HG03457 (cell line): ENCODE data around the gene CRTC2.
"Not testable (repeated sequence)": the region's sequence is repeated elsewhere in the genome, so short reads cannot be mapped to it uniquely, and the experiment has no call there.

Experiments used
- ATAC-seq: cut with Tn5 transposase; IDR thresholded peaks from one replicate; pipeline ENCODE4 v1.9.1; 2021; ENCODE audit warnings: moderate number of reproducible peaks; ENCODE audit not compliant: unreplicated experiment

Gene CRTC2, protein sequence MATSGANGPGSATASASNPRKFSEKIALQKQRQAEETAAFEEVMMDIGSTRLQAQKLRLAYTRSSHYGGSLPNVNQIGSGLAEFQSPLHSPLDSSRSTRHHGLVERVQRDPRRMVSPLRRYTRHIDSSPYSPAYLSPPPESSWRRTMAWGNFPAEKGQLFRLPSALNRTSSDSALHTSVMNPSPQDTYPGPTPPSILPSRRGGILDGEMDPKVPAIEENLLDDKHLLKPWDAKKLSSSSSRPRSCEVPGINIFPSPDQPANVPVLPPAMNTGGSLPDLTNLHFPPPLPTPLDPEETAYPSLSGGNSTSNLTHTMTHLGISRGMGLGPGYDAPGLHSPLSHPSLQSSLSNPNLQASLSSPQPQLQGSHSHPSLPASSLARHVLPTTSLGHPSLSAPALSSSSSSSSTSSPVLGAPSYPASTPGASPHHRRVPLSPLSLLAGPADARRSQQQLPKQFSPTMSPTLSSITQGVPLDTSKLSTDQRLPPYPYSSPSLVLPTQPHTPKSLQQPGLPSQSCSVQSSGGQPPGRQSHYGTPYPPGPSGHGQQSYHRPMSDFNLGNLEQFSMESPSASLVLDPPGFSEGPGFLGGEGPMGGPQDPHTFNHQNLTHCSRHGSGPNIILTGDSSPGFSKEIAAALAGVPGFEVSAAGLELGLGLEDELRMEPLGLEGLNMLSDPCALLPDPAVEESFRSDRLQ

DNA sequence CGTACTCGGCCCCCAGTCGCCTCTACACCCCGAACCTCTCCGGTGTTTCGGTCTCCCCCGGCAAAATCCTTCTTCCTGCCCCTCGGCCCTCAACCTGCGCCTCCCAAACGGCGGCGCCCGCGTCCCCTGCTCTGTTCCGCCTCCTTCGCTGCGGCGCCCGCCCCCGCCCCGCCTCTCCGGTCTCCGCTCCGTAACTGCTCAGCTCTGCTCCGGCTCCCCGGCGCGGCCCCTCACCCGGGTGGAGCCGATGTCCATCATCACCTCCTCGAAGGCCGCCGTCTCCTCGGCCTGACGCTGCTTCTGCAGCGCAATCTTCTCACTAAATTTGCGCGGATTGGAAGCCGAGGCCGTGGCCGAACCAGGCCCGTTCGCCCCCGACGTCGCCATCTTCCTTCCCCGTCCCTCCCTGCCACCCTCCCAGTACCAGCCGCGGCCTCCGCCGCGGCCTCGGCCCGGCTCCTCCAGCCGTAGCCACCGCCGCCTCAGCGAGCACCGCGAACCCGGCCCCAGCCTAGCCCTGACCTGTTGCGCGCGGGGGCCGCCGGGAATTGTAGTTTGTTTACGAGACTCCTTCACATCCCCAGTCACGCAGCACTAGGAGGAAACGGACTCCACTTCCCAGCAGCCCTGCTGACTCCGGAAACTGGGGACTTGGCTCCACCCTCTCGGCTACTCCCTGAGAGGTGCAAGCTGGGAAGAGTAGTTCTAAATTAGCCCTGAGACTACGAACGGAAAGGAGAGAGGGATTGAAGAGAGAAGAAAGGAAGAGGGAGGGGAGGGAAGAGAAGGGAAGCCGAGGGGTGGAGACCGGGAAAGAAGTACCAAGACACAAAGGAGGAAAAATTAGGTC lies at the start of gene CRTC2:
CRTC2 (minus strand) TSS at position 502 of the 850 bp plus-strand sequence; CDS start at position 387, 115 bp downstream.
- peak; percentile 58 for ATAC-seq

DNA sequence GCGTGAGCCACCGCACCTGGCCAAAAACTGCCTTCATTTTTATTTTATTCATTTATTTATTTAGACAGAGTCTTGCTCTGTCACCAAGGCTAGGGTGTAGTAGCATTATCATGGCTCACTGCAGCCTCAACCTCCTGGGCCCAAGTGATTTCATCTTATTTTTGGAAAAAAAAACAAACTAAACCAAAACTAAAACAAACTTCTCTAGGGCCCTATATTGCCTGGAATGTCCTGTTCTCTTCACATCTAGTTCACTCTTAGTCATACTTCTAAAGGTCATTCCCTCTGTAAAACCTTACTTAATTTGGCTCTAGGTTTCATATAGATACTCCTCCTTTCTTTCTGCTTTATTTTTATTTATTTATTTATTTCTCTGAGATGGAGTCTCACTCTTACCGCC lies 47.7 kb upstream of the CRTC2 start:
- no peak for ATAC-seq

DNA sequence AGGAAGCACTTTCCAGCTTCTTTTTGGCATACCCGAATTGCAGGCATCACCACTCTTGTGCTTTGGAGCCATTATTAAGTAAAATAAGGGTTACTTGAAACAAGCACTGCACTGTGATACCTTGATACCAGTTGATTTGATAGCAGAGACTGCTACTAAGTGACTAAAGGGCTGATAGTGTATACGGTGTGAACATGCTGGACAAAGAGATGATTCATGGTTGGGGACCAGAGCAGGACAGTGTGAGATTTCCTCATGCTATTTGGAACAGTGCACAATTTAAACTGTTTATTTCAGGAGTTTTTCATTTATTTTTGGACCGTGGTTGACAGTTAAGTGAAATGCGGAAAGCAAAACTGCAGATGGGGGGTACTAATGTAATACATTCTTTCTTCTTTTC lies 42.0 kb upstream of the CRTC2 start:
- ATAC-seq = no peak

DNA sequence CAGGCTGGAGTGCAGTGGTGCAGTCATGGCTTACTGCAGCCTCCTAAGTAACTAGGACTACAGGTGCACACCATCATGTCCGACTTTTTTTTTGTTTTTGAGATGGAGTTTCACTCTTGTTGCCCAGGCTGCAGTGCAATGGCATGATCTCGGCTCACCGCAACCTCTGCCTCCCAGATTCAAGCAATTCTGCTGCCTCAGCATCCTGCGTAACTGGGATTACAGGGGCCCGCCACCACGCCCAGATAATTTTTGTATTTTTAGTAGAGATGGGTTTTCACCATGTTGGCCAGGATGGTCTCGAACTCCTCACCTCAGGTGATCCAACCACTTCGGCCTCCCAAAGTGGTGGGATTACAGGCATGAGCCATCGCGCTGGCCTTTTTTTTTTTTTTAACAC lies 38.5 kb upstream of the CRTC2 start:
- not testable (repeated sequence) for ATAC-seq

DNA sequence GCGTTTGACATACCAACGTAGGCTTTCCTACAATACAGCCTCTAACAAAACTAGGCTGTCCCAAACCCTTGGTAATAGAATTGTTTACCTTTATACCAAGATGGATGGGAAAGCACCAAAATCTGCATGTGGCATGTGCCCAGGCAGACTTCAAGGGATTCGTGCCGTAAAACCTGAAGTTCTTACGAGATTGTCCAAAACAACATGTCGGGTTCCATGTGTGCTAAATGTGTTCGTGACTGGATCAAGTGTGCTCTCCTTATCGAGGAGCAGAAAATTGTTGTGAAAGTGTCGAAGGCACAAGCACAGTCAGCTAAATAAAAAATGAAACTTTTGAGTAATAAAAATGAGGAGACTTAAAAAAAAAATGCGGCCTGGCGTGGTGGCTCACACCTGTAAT lies 37.2 kb upstream of the CRTC2 start:
- ATAC-seq = no peak

DNA sequence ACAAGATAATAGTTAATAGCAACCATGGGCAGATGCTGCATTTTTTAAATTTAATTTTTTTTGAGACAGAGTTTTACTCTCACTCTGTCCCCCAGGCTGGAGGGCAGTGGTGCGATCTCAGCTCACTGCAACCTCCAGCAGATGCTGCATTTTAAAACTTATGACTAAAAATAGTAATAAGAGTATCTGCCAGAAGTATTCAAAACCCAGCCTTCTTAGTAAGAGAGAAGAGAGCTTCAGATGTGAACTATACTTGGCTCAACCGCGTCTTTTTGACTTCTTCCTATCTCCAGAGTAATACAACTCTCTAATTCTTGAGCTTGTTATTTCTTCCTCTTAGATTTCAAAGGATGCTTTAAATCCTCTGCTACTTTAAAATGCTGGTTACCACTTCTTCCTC lies 36.8 kb upstream of the CRTC2 start:
- no peak for ATAC-seq

DNA sequence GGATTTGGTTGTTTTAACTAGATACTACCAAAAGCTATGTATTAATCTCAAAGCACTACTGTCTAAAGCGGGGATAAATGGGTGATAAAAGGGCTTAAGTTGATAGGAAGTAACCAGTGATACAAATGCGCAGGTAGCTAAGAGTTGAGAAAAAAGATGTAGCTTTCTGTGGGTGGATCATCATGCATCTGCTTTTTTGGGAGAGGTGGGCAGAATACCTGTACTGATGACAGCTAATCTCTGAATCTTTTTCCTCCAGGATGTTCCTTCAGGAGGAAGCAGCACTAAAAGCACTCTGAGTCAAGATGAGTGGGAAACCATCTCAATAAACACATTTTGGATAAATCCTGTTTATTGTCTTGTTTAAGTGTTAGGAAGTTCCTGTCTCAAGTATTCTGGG lies 33.4 kb upstream of the CRTC2 start:
- ATAC-seq = no peak

DNA sequence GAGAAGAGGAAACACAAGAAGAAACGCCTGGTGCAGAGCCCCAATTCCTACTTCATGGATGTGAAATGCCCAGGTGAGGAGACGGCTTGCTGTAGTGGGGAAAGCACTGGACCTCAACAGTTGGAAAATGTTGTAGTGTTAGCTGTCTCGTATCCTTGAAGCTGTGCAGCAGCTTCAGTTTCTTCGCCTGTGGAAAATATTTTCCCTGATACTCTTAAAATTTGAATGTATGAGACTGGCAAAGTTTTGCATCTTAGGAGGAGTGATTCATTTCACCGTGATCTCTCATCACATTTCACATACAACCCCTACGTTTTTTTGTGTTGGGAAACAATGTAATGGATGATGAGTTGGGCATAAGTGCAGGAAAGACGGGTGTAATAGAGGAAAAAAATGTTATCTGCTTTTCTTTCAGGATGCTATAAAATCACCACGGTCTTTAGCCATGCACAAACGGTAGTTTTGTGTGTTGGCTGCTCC lies 32.8 kb upstream of the CRTC2 start:
- ATAC-seq = no peak

DNA sequence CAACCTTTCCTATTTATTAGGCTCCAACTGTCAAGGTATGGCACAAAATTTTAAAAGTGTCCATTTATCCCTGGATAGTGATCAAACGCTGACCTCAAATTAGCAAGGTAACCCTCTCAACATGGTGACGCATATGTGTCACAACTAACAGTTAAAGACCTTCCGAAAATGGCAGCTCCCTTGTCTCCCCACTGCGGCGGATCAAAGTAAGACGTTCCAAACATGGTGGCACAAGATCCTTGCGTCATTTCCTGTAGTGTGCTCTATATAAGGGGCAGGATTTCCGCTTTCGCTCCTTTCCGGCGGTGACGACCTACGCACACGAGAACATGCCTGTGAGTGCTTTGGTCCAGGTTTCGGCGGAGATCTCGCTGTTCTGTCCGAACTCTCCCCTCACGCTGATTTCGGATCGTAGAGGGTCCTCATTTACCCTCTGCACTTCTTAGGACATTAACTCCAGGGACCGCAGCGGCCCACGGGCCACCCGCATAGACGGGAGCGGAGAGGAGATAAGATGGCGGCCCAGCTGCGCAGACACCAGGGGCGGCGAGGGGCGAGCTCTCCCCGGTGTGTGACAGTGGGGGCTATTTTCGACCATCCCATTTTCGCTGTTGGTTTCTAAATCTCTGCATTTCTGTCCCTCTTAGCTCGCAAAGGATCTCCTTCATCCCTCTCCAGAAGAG lies 32.2 kb upstream of the CRTC2 start, which contains the start of gene RPS27:
RPS27 (plus strand) TSS at position 295 of the 683 bp plus-strand sequence; CDS start at position 330, 35 bp downstream.
- peak; percentile 50 for ATAC-seq

DNA sequence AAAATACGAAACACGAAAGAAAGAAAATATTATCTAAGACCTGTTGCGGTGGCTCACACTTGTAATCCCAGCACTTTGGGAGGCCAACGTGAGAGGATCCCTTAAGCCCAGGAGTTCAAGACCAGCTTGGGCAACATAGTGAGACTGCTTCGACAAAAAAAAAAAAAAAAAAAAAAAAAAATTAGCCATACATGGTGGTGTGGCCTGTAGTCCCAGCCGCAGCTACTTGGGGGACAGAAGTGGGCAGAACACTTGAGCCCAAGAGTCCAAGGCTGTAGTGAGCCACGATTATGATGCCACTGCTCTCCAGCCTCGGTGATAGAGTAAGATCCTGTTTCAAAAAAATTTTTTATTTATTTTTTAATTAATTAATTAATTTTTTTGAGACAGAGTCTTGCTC lies 29.2 kb upstream of the CRTC2 start:
- ATAC-seq = no peak

DNA sequence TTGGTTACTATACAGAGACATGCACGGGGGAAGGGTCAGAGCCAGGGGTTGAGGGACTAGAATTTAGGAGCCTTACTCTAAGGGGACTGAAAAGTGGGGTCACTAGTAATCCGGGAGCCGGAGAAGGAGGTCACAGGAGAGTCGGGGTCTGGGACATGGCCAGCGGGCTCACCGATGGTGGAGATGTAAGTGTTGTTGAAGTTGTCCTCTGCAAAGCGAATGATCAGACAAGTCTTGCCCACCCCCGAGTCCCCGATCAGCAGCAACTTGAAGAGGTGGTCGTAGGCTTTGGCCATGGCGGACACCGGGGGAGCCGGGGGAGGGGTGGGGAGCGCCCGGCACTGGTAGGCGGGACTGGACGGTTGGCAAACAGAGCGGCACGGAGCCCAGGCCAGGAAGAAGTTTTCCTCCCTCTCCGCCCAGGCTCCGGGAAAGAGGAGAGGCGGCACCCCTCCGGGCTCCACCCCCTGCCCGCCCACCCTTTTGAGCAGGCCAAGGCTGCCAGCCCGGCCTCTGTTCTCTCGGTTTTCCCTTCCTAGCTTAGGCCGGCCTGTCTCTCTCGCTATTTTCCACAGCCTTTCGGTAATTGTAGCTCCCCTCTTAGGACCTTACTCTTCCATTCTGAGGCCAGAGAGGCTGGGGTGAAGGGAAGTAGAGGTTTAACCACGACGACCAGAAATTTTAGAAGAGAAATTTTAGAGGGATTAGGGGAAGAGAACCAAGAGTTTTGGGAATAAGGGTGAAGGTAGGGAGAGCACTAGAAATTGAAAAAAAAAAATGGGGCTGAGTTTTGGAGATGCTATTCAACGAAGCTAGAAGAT lies 27.7 kb upstream of the CRTC2 start, which contains the start of gene RAB13:
RAB13 (minus strand) TSS at position 399 of the 821 bp plus-strand sequence; CDS start at position 296, 103 bp downstream.
- no peak for ATAC-seq

DNA sequence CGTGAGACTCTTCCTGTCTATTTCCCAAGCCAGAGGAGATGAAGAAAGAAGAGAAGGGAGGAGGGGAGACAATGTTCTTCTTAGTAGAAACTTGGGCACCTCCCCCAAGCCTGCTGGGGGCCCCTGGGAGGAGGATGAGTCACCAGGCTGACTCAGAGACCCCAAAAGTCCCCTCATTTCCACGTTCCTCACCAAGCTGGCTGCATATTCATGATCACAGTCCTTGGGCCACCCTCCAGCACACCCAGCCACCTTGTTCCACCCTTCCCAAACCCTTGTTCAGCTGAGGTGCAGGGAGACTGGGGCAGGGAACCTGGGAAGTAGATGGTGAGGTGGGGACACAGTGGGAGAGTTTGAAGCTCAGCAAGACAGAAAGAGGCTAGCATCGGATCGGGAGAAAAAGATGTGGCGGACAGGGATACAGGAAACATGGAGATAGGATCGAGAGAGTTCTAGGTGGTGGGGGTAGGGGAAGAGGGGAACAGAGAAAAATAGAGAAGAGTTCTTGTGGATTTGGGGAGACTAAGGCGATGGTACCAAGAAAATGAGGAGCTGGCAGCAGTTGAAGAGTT lies 27.0 kb upstream of the CRTC2 start:
- ATAC-seq = no peak

DNA sequence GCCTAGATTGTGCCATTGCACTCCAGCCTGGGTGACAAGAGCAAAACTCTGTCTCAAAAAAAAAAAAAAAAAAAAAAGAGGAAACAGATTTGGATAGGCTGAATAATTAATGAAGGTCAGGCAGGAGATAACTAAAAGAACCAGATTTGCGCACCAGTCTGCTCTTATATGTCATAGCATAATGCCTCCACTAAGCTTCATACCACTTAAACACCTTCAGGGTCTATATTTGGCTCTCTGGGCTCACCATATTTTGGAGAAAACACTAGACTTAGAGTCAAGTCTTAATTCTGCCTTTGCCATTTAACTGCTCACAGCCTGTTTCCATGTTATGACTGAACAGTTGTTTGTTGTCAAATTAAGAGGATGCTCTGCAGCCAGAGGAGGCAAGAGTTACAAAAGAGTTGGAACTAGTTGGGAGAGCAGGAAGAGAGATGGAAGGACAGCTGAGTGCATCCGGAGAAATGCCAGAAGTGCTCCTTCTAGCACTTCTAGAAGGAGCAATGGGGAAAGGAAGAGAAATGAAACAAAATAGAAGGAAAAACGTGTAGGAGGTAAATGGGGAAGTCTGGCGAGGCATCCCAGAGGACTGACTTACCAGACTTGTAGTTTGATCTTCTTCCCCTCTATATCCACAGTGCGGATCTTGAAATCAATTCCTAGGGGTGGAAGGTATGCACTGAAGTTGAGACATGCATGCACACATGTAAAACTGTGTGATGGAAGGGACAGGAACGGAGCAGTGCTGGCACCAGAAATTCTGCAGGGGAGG lies 25.9 kb upstream of the CRTC2 start:
- ATAC-seq = no peak

DNA sequence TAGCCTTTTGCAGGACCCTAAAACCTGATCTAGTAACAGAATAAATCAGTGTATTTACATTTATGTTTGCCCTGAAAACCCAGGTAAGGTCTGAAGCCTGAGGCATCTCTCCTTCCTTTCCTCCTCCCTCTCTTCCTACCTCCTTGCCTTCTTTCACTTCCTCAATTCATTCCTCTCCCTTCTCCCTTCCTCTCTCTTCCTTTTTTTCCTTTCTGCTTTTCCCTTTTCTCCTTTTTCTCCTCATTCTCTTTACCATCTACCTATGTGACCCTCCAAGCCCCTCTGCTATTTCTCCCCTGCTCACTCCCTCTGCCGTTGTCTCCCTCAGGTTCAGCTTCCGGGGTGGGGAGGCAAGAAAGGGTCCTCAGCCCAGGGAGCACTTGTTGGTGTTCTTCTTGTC lies 23.3 kb upstream of the CRTC2 start:
- ATAC-seq = not testable (repeated sequence)

DNA sequence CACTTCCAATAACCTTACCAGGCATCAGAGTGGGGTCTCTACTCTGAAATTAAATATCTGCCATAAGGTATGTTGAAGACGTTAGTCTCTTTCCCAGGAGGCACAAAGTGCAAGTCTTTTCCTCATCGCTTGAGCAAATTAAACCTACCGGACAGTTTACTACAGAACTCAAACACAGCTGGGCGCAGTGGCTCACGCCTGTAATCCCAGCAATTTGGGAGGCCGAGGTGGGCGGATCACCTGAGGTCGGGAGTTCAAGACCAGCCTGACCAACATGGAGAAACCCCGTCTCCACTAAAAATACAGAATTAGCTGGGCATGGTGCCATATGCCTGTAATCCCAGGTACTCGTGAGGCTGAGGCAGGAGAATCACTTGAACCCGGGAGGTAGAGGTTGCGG lies 20.7 kb upstream of the CRTC2 start:
- not testable (repeated sequence) for ATAC-seq

DNA sequence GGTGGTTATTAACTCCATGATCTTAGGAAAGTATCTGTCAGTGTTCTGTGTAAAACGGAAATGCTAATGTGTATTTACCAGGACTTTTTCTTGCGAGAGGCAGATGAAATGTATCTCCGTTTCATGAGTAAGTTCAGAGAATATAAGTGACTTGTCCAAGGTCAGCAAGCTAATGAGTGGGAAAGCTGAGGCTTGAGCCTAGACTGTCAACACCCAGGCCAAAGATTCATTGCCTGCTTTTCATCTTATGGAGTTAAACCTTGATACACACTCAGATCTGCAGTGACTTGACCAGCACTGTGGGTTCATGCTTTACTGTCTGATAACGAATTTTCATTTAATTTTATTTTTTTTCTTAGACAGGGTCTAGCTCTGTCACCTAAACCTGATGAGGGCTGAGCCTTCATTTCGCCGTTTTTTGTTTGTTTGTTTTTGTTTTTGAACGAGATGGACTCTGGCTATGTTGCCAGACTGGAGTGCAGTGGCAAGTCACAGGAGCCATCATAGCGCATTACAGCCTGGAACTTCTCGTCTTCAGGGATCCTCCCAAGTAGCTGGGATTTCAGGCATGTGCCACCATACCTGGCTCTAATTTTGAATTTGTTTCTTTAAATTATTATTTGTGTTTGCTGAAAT lies 20.0 kb upstream of the CRTC2 start:
- ATAC-seq = no peak

DNA sequence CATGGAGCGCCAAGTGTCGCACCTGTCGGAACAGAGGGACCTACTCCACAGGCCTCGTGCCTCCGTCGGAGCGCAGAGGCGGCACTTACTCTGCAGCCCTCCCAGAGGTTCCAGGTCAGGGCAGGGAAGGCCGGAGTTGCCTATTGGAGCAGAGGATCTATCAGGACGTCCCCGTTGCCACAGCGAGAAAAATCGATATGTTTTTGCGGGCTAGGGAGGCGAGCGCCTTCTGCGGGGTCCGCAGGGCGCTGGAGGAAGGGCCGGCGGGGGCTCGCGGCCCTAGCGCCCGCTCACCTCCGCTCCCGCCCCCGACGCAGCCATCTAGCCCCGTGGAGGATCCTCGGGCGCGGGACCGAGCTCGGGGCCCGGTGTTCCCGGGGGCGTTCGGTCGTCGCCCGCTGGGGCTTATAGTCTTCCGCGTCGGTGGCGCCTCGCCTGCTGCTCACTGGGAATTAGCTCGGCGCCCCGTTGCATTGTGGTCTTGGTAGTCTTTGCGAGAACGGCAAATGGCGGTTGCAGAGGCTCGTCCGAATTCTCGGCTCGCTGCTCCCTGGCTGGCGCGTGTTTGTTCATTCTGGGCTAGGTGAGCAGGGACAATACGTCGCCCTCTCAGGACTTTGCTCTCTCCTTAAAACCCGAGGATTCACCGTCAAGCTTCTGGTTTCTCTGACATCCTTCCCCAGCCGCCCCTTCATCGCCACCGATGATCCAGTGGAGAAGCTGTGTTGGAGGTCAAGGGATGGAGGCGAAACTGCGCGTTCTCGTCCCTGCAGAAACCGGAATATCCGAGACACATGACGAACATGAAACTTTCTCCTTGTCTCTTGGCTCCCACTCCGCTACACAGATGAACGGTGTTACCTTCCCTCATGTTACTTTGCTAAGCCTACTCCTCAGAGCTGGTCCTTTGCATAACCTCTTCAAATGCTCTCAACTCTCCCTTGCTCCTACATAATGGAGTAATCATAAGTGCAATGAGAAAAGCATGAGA lies 19.1 kb upstream of the CRTC2 start, which contains the start of gene JTB:
JTB (minus strand) TSS at position 425 of the 991 bp plus-strand sequence; CDS start at position 3, 422 bp downstream.
- peak; percentile 62 for ATAC-seq
